ENCODE results near the gene CPED1. TPM values are rescaled to one million over a fixed set of nuclear protein-coding genes. Genes with fewer than 3 reads are reported as not detected.

Gene CPED1
- total RNA-seq, 1 donor from 2014 or later = 2.1 TPM

- H3K4me3 ChIP-seq (ENCODE audit: low read depth, low read length) = no peak overlapping the region
- TF ChIP-seq CTCF (conservative IDR thresholded peaks at IDR 0.05; ENCODE audit: low read depth, low read length) = no peak
- DNase-seq (ENCODE audit: low read depth) = no peak
Observed at GRCh38 chr7:120996333-120996987, 7.9 kb downstream of the CPED1 start.

- no peak for TF ChIP-seq CTCF (conservative IDR thresholded peaks at IDR 0.05; ENCODE audit: low read depth, low read length)
- no peak overlapping the region for H3K4me3 ChIP-seq (ENCODE audit: low read depth, low read length)
- DNase-seq (ENCODE audit: low read depth) = no peak
Observed at GRCh38 chr7:120996988-120997345, 8.5 kb downstream of the CPED1 start.

GRCh38 chr7:120997882-120998474, 9.5 kb downstream of the CPED1 start:
- H3K4me3 ChIP-seq (ENCODE audit: low read depth, low read length) = no peak overlapping the region
- TF ChIP-seq CTCF (conservative IDR thresholded peaks at IDR 0.05; ENCODE audit: low read depth, low read length) = no peak
- DNase-seq (ENCODE audit: low read depth) = no peak

- DNase-seq (ENCODE audit: low read depth) = no peak
- no peak overlapping the region for H3K4me3 ChIP-seq (ENCODE audit: low read depth, low read length)
- no peak for TF ChIP-seq CTCF (conservative IDR thresholded peaks at IDR 0.05; ENCODE audit: low read depth, low read length)
Observed at GRCh38 chr7:120998520-120998919, 10.0 kb downstream of the CPED1 start.

- no peak for DNase-seq (ENCODE audit: low read depth)
- H3K4me3 ChIP-seq (ENCODE audit: low read depth, low read length) = no peak overlapping the region
- TF ChIP-seq CTCF (conservative IDR thresholded peaks at IDR 0.05; ENCODE audit: low read depth, low read length) = no peak
Observed at GRCh38 chr7:120998996-120999565, 10.6 kb downstream of the CPED1 start.

GRCh38 chr7:121000081-121000983, 11.8 kb downstream of the CPED1 start:
- no peak for TF ChIP-seq CTCF (conservative IDR thresholded peaks at IDR 0.05; ENCODE audit: low read depth, low read length)
- H3K4me3 ChIP-seq (ENCODE audit: low read depth, low read length) = no peak overlapping the region
- DNase-seq (ENCODE audit: low read depth) = no peak

Data from epithelial cell of proximal tubule (primary cell).